Panc1 (cell line): ENCODE measurements around the gene NKAIN2. TPM values are rescaled to one million over a fixed set of nuclear protein-coding genes. Genes with fewer than 3 reads are reported as not detected.
A peak's percentile ranks its signal among the peaks of the same experiment; 100 is the strongest.

Experiments used
- ATAC-seq: fragments of 200-7000 bp; cut with Tn5 transposase; 2 replicates; pipeline ENCODE4 v1.9.1; 2020; ENCODE audit warnings: mild to moderate bottlenecking, moderate library complexity
- BruUV-seq: library from RNA; stranded (reverse); fragments of 400-500 nt; replicated peaks from 2 replicates; lab custom pipeline; 2021; lab: Mats Ljungman, UMichigan
- CTCF ChIA-PET: fragments of 300-600 bp; sonication (Branson Sonifier 250); formaldehyde crosslinking; loops from one replicate; lab custom pipeline; 2022; ENCODE audit warnings: antibody characterized with exemption; lab: Charles Lee
- POLR2A ChIA-PET: fragments of 300-600 bp; sonication (Branson Sonifier 250); formaldehyde crosslinking; loops from one replicate; lab custom pipeline; 2022; ENCODE audit warnings: antibody characterized with exemption; lab: Charles Lee
- DNase-seq: peaks from one replicate; pipeline ENCODE4 v3.0.0-alpha.2; 2010; ENCODE audit warnings: low read depth, low spot score
- H3K27ac ChIP-seq: 2 replicates; pipeline ENCODE4 v1.5.1; 2011; ENCODE audit warnings: mild to moderate bottlenecking, low read length, inconsistent platforms
- H3K27me3 ChIP-seq: fragments of 200-500 bp; sonication (Bioruptor generic); 2 replicates; pipeline ENCODE4 v1.6.0; 2014; ENCODE audit warnings: low read length, inconsistent platforms; ENCODE audit not compliant: control insufficient read depth, insufficient read depth
- H3K36me3 ChIP-seq: fragments of 200-500 bp; sonication (Bioruptor generic); 2 replicates; pipeline ENCODE4 v1.5.1; 2014; ENCODE audit warnings: inconsistent platforms, mild to moderate bottlenecking, low read length, moderate library complexity; ENCODE audit not compliant: control insufficient read depth, insufficient read depth
- H3K4me1 ChIP-seq: 2 replicates; pipeline ENCODE4 v1.5.1; 2011; ENCODE audit warnings: inconsistent platforms, mild to moderate bottlenecking, low read length, moderate library complexity; ENCODE audit not compliant: control insufficient read depth, insufficient read depth
- H3K4me3 ChIP-seq, 2 experiments: 2 replicates each; pipeline ENCODE4 v1.5.1; 2011 to 2012; ENCODE audit warnings: low read depth in 2 of 2, low read length in 2 of 2, mild to moderate bottlenecking in 2 of 2, inconsistent platforms in 1 of 2, moderate library complexity in 1 of 2
- H3K9me3 ChIP-seq: fragments of 200-500 bp; sonication (Bioruptor generic); 2 replicates; pipeline ENCODE4 v1.5.1; 2014; ENCODE audit warnings: low read depth, mild to moderate bottlenecking, inconsistent platforms, low read length, moderate library complexity; ENCODE audit not compliant: control insufficient read depth, insufficient read depth
- CTCF ChIP-seq: fragments of 450-650 bp; IDR thresholded peaks from 2 replicates; pipeline ENCODE4 v1.5.1; 2017; ENCODE audit warnings: mild to moderate bottlenecking
- POLR2AphosphoS5 ChIP-seq: IDR thresholded peaks from 2 replicates; pipeline ENCODE4 v1.6.1; 2012; ENCODE audit warnings: mild to moderate bottlenecking, low read depth, low read length, moderate library complexity
- REST ChIP-seq, 2 experiments: IDR thresholded peaks; 2 replicates each; pipeline ENCODE4 v1.6.1; 2011 to 2012; ENCODE audit warnings: low read depth in 2 of 2, control low read depth in 1 of 2, low read length in 1 of 2, mild to moderate bottlenecking in 1 of 2, moderate library complexity in 1 of 2; ENCODE audit not compliant: insufficient read depth in 1 of 2
- SIN3A ChIP-seq: IDR thresholded peaks from 2 replicates; pipeline ENCODE4 v1.6.1; 2012; ENCODE audit warnings: low read depth, mild to moderate bottlenecking, low read length, moderate library complexity, borderline replicate concordance; ENCODE audit not compliant: insufficient read depth
- TCF7L2 ChIP-seq: IDR thresholded peaks from 2 replicates; pipeline ENCODE4 v1.6.1; 2011; ENCODE audit warnings: mild to moderate bottlenecking, low read depth, low read length, inconsistent platforms
- in situ Hi-C: cut with HindIII; loops from 2 replicates; pipeline ENCODE4 v1.10.0; 2016; ENCODE audit warnings: low sequenced_read_pairs, low pct_unique_long_range_greater_than_20kb
- intact Hi-C: fragments of 100-400 bp; cut with micrococcal nuclease; formaldehyde crosslinking; loops from one replicate; pipeline ENCODE4 v1.10.0; 2022; ENCODE audit not compliant: unreplicated experiment
- total RNA-seq: library from RNA; stranded (reverse); gene quantifications from one replicate; pipeline ENCODE4 v1.2.1, GENCODE V29; 2021; ENCODE audit not compliant: unreplicated experiment

NKAIN2 gene
- total RNA-seq, 1 experiment from 2014 or later: 2.6 TPM

GRCh38 chr6:124396361-124396760 lies 592.7 kb downstream of the NKAIN2 start:
- DNase-seq (no peak), ATAC-seq (no peak)
- peaks cover 8% of the 10 kb centered on the region; the same call in 1 of the 2 replicates for H3K9me3 ChIP-seq
- H3K4me3 ChIP-seq: no peak overlapping the region
- in situ Hi-C loops: no loop called here
- H3K27ac ChIP-seq: no peak overlapping the region
- no peaks in the 10 kb centered on the region for H3K27me3 ChIP-seq
- no peak for TF ChIP-seq CTCF
- no peak for TF ChIP-seq REST (IDR thresholded peaks at IDR 0.05; ENCODE audit: insufficient read depth in 1 of 2, low read depth in 2 of 2, low read length in 1 of 2)
- TF ChIP-seq TCF7L2: no peak
- TF ChIP-seq SIN3A: no peak
- no peak for TF ChIP-seq POLR2AphosphoS5
- no peaks in the 10 kb centered on the region for H3K36me3 ChIP-seq
- ChIA-PET CTCF (no interaction called here), POLR2A (no interaction called here)
- intact Hi-C loops: no loop called here
- H3K4me1 ChIP-seq: no peaks in the 10 kb centered on the region
- BruUV-seq: no TSS peak

GRCh38 chr6:124400261-124400999 lies 596.8 kb downstream of the NKAIN2 start:
- POLR2A ChIA-PET: no interaction called here

More at GRCh38 chr6:124400261-124400999, 596.8 kb downstream of the NKAIN2 start:
- CTCF ChIA-PET: no interaction called here
- DNase-seq (no peak), ATAC-seq (no peak)
- no peaks in the 10 kb centered on the region for H3K27me3 ChIP-seq
- no peaks in the 10 kb centered on the region for H3K4me1 ChIP-seq
- TF ChIP-seq POLR2AphosphoS5 (no peak), REST (IDR thresholded peaks at IDR 0.05; ENCODE audit: insufficient read depth in 1 of 2, low read depth in 2 of 2, low read length in 1 of 2) (no peak), TCF7L2 (no peak), CTCF (peak; percentile 45; the same call in 1 of the 2 replicates), SIN3A (no peak)
- BruUV-seq: no TSS peak
- no peaks in the 10 kb centered on the region for H3K9me3 ChIP-seq
- intact Hi-C loops (no loop called here), in situ Hi-C loops (no loop called here)
- H3K4me3 ChIP-seq: no peak overlapping the region
- H3K27ac ChIP-seq: peak overlapping the region; percentile 48; the same call in 1 of the 2 replicates
- H3K36me3 ChIP-seq: no peaks in the 10 kb centered on the region
